Transverse colon (tissue), 4 donors: ENCODE measurements around the gene NKD1. TPM values are rescaled to one million over a fixed set of nuclear protein-coding genes. Genes with fewer than 3 reads are reported as not detected.

ENCODE experiments used
- DNase-seq: peaks from one replicate; pipeline ENCODE4 v3.0.0-alpha.2; 2019
- H3K27ac ChIP-seq, 4 donors: fragments of 200-600 bp; sonication (generic); 2 replicates each; pipeline ENCODE4 v1.5.1; 2016 to 2018; ENCODE audit warnings: inconsistent platforms in 4 of 4
- H3K27me3 ChIP-seq: fragments of 200-600 bp; sonication (generic); 2 replicates; pipeline ENCODE4 v1.5.1; 2017; ENCODE audit warnings: inconsistent platforms
- H3K36me3 ChIP-seq, 4 donors: fragments of 200-600 bp; sonication (generic); 2 replicates each; pipeline ENCODE4 v1.5.1; 2017 to 2019; ENCODE audit warnings: inconsistent platforms in 4 of 4
- H3K4me1 ChIP-seq, 4 donors: fragments of 200-600 bp; sonication (generic); 2 replicates each; pipeline ENCODE4 v1.5.1; 2017 to 2020; ENCODE audit warnings: inconsistent platforms in 4 of 4
- H3K4me3 ChIP-seq, 4 donors: fragments of 200-600 bp; sonication (generic); 1 replicate in 1 of 4; 2 replicates in 3 of 4; pipeline versions ENCODE4 v1.5.1 to v1.6.1; 2017 to 2019; ENCODE audit warnings: inconsistent platforms in 4 of 4
- H3K9me3 ChIP-seq, 2 donors: fragments of 200-600 bp; sonication (generic); 2 replicates each; pipeline ENCODE4 v1.5.1; 2017 to 2019; ENCODE audit warnings: inconsistent platforms in 2 of 2
- EP300 ChIP-seq: sonication (generic); formaldehyde crosslinking; IDR thresholded peaks from one replicate; pipeline ENCODE4 v1.6.1; 2017; ENCODE audit warnings: antibody characterized with exemption, low read depth
- POLR2A ChIP-seq: fragments of 450-650 bp; IDR thresholded peaks from one replicate; pipeline ENCODE4 v1.6.1; 2016; ENCODE audit warnings: antibody characterized with exemption, mild to moderate bottlenecking, moderate library complexity
- POLR2AphosphoS5 ChIP-seq, 3 donors: sonication (generic); formaldehyde crosslinking; IDR thresholded peaks; one replicate each; pipeline ENCODE4 v1.6.1; 2016; ENCODE audit warnings: antibody characterized with exemption in 3 of 3
- WGBS, 2 donors: methylation state at CpG; one replicate each; pipeline ENCODE4 v1.1.5; 2018; ENCODE audit warnings: low coverage in 1 of 2; 5-methylcytosine and 5-hydroxymethylcytosine counted together
- in situ Hi-C, 4 donors: fragments of 200-750 bp; cut with MboI; loops; one replicate each; pipeline versions ENCODE4 v1.15.0 to v1.15.1; 2017; ENCODE audit warnings: low sequenced_read_pairs in 3 of 4, low pct_ligation_motif_present in 1 of 4, low pct_unique_long_range_greater_than_20kb in 1 of 4
- intact Hi-C: fragments of 100-400 bp; cut with DNase I; formaldehyde crosslinking; loops from one replicate; pipeline ENCODE4 v1.15.1; 2023; ENCODE audit warnings: low total_unique reads
- total RNA-seq, 4 donors: library from RNA; depleted of rRNA; stranded (reverse); fragments of >200 nt; gene quantifications; one replicate each; pipeline ENCODE4 v1.1.0, GENCODE V29; 2016
- TF ChIP-seq, protein P1 (sequence below), 5 experiments: fragments of 200-600 bp in 3 of 5; fragments of 450-650 bp in 2 of 5; sonication (generic) in 3 of 5; IDR thresholded peaks; 1 replicate in 2 of 5; 2 replicates in 3 of 5; pipeline ENCODE4 v1.5.1; 2016 to 2017; ENCODE audit warnings: antibody characterized with exemption in 5 of 5, inconsistent platforms in 3 of 5, mild to moderate bottlenecking in 2 of 5, moderate library complexity in 1 of 5

The NKD1 gene
- total RNA-seq, 4 donors from 2014 or later: 1.7 to 98.1 (median 2.5) TPM

GRCh38 chr16:50631985-50632576 lies 83.9 kb downstream of the NKD1 start:
- TF ChIP-seq POLR2AphosphoS5 (IDR thresholded peaks at IDR 0.05): no peak
- TF ChIP-seq, protein P1, sequence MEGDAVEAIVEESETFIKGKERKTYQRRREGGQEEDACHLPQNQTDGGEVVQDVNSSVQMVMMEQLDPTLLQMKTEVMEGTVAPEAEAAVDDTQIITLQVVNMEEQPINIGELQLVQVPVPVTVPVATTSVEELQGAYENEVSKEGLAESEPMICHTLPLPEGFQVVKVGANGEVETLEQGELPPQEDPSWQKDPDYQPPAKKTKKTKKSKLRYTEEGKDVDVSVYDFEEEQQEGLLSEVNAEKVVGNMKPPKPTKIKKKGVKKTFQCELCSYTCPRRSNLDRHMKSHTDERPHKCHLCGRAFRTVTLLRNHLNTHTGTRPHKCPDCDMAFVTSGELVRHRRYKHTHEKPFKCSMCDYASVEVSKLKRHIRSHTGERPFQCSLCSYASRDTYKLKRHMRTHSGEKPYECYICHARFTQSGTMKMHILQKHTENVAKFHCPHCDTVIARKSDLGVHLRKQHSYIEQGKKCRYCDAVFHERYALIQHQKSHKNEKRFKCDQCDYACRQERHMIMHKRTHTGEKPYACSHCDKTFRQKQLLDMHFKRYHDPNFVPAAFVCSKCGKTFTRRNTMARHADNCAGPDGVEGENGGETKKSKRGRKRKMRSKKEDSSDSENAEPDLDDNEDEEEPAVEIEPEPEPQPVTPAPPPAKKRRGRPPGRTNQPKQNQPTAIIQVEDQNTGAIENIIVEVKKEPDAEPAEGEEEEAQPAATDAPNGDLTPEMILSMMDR (IDR thresholded peaks at IDR 0.05): no peak
- no peak for TF ChIP-seq EP300
- no peak for TF ChIP-seq POLR2A
- intact Hi-C loops: no loop called here

GRCh38 chr16:50632927-50633800 lies 85.0 kb downstream of the NKD1 start:
- intact Hi-C loops (no loop called here), in situ Hi-C loops (no loop called here)
- H3K27ac ChIP-seq: no peak overlapping the region
- H3K36me3 ChIP-seq: no peaks in the 10 kb centered on the region
- no peaks in the 10 kb centered on the region for H3K4me1 ChIP-seq
- 80 to 87% methylated on average over 5 to 27 of the region's 30 CpGs for WGBS, 2 donors
- TF ChIP-seq EP300: no peak
- no peak for TF ChIP-seq POLR2AphosphoS5 (IDR thresholded peaks at IDR 0.05)
- TF ChIP-seq, protein P1 (IDR thresholded peaks at IDR 0.05): no peak
- TF ChIP-seq POLR2A: no peak
- H3K4me3 ChIP-seq: no peak overlapping the region
- no peaks in the 10 kb centered on the region for H3K27me3 ChIP-seq
- DNase-seq: no peak
- H3K9me3 ChIP-seq: no peaks in the 10 kb centered on the region

More at GRCh38 chr16:50631985-50632576, 83.9 kb downstream of the NKD1 start:
- H3K36me3 ChIP-seq: no peaks in the 10 kb centered on the region
- no peak overlapping the region for H3K4me3 ChIP-seq
- 92 to 100% methylated on average over 1 to 22 of the region's 22 CpGs for WGBS, 2 donors
- peaks cover 0 to 7% (median 2%) of the 10 kb centered on the region in 4 donors for H3K4me1 ChIP-seq
- in situ Hi-C loops: no loop called here
- no peak for DNase-seq
- no peak overlapping the region for H3K27ac ChIP-seq
- H3K9me3 ChIP-seq: no peaks in the 10 kb centered on the region
- H3K27me3 ChIP-seq: no peaks in the 10 kb centered on the region

GRCh38 chr16:50634090-50634489 lies 85.9 kb downstream of the NKD1 start:
- H3K9me3 ChIP-seq: no peaks in the 10 kb centered on the region
- H3K4me1 ChIP-seq: no peaks in the 10 kb centered on the region
- in situ Hi-C loops (no loop called here), intact Hi-C loops (no loop called here)
- H3K27ac ChIP-seq: no peak overlapping the region
- H3K36me3 ChIP-seq: no peaks in the 10 kb centered on the region
- no peak for TF ChIP-seq POLR2AphosphoS5 (IDR thresholded peaks at IDR 0.05)
- TF ChIP-seq POLR2A: no peak
- TF ChIP-seq, protein P1 (IDR thresholded peaks at IDR 0.05): no peak
- TF ChIP-seq EP300: no peak
- 84 to 100% methylated on average over 2 to 7 of the region's 7 CpGs for WGBS, 2 donors
- no peak for DNase-seq
- H3K4me3 ChIP-seq: no peak overlapping the region
- no peaks in the 10 kb centered on the region for H3K27me3 ChIP-seq

DNA sequence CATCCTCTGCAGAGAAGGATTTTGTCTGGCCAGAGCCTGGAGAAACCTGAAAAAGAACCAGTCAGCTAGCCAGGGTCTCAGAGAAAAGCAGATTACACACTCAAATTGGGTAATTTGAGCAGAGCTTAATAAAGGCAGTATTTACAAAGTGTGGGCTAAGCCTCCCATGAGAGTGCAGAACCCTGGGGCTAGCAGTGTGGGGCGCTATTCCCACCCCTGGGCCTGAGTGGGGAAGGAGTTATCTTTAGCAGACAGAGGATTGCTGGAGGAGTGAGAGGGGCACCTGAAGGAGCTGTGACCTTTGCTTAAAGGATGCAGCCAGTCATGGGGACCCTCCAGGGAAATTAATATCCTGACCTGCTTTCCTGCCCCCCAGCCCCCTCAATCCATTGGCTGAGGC lies 86.8 kb downstream of the NKD1 start:
- no peaks in the 10 kb centered on the region for H3K9me3 ChIP-seq
- H3K36me3 ChIP-seq: no peaks in the 10 kb centered on the region
- no peak overlapping the region for H3K27ac ChIP-seq
- no peak overlapping the region for H3K4me3 ChIP-seq
- no peak for DNase-seq
- TF ChIP-seq, protein P1 (IDR thresholded peaks at IDR 0.05): no peak
- TF ChIP-seq POLR2A: no peak
- no peak for TF ChIP-seq POLR2AphosphoS5 (IDR thresholded peaks at IDR 0.05)
- no peak for TF ChIP-seq EP300
- no peaks in the 10 kb centered on the region for H3K27me3 ChIP-seq
- 74% methylated on average over 1 of the region's 1 CpG; no CpG with 5 or more reads in 1 of the 2 donors for WGBS, 2 donors
- in situ Hi-C loops: no loop called here
- intact Hi-C loops: no loop called here
- H3K4me1 ChIP-seq: no peaks in the 10 kb centered on the region
